H9 (cell line): ENCODE results near the gene USH2A. TPM values are rescaled to one million over a fixed set of nuclear protein-coding genes. Genes with fewer than 3 reads are reported as not detected.

Source experiments
- DNase-seq: peaks from one replicate; pipeline ENCODE4 v3.0.0-alpha.2; 2017
- H2AFZ ChIP-seq: one replicate; pipeline ENCODE4 v1.6.1; 2013; ENCODE audit warnings: mild to moderate bottlenecking, low read length, control low read depth, moderate library complexity
- H2AK5ac ChIP-seq: 2 replicates; pipeline ENCODE4 v1.6.1; 2013; ENCODE audit warnings: low read length, control low read depth, mixed read lengths; ENCODE audit not compliant: insufficient read length
- H2BK120ac ChIP-seq: one replicate; pipeline ENCODE4 v1.6.1; 2013; ENCODE audit warnings: low read depth, mild to moderate bottlenecking, low read length, control low read depth, inconsistent platforms; ENCODE audit not compliant: poor library complexity, severe bottlenecking
- H2BK12ac ChIP-seq: 2 replicates; pipeline ENCODE4 v1.6.1; 2013; ENCODE audit warnings: low read length, control low read depth, mixed read lengths, low read depth; ENCODE audit not compliant: insufficient read length
- H2BK15ac ChIP-seq: 2 replicates; pipeline ENCODE4 v1.6.1; 2013; ENCODE audit warnings: low read depth, low read length, control low read depth
- H2BK20ac ChIP-seq: one replicate; pipeline ENCODE4 v1.6.1; 2013; ENCODE audit warnings: low read depth, mild to moderate bottlenecking, low read length, control low read depth, inconsistent platforms; ENCODE audit not compliant: poor library complexity, severe bottlenecking
- H2BK5ac ChIP-seq: 2 replicates; pipeline ENCODE4 v1.6.1; 2013; ENCODE audit warnings: low read length, control low read depth, mixed read lengths; ENCODE audit not compliant: insufficient read length
- H3K14ac ChIP-seq: 2 replicates; pipeline ENCODE4 v1.6.1; 2013; ENCODE audit warnings: low read length, control low read depth; ENCODE audit not compliant: insufficient read depth
- H3K18ac ChIP-seq: 2 replicates; pipeline ENCODE4 v1.6.1; 2013; ENCODE audit warnings: low read depth, mild to moderate bottlenecking, mixed read lengths, low read length, control low read depth; ENCODE audit not compliant: insufficient read length
- H3K23ac ChIP-seq: 2 replicates; pipeline ENCODE4 v1.6.1; 2013; ENCODE audit warnings: low read length, control low read depth, mixed read lengths, low read depth; ENCODE audit not compliant: insufficient read length
- H3K23me2 ChIP-seq: 2 replicates; pipeline ENCODE4 v1.6.1; 2013; ENCODE audit warnings: low read depth, mild to moderate bottlenecking, mixed read lengths, low read length, control low read depth; ENCODE audit not compliant: insufficient read length, poor library complexity, severe bottlenecking
- H3K27ac ChIP-seq: 2 replicates; pipeline ENCODE4 v1.5.1; 2013; ENCODE audit warnings: low read length, control low read depth, mixed read lengths, low read depth; ENCODE audit not compliant: insufficient read length
- H3K27me3 ChIP-seq: 2 replicates; pipeline ENCODE4 v1.6.1; 2013; ENCODE audit warnings: low read length, control low read depth, inconsistent platforms; ENCODE audit not compliant: insufficient read depth
- H3K4ac ChIP-seq: 2 replicates; pipeline ENCODE4 v1.6.1; 2013; ENCODE audit warnings: low read depth, mild to moderate bottlenecking, control low read depth, inconsistent platforms, low read length, moderate library complexity
- H3K4me1 ChIP-seq: 2 replicates; pipeline ENCODE4 v1.6.1; 2013; ENCODE audit warnings: low read length, control low read depth, inconsistent platforms; ENCODE audit not compliant: insufficient read depth
- H3K4me2 ChIP-seq: 2 replicates; pipeline ENCODE4 v1.6.1; 2013; ENCODE audit warnings: low read length, control low read depth, mixed read lengths; ENCODE audit not compliant: insufficient read length, insufficient read depth
- H3K56ac ChIP-seq: 2 replicates; pipeline ENCODE4 v1.6.1; 2013; ENCODE audit warnings: low read depth, mild to moderate bottlenecking, mixed read lengths, low read length, control low read depth; ENCODE audit not compliant: insufficient read length
- H3K79me1 ChIP-seq: 2 replicates; pipeline ENCODE4 v1.6.1; 2013; ENCODE audit warnings: low read depth, mild to moderate bottlenecking, moderate library complexity, low read length, control low read depth, inconsistent platforms; ENCODE audit not compliant: insufficient read depth, poor library complexity, severe bottlenecking
- H3K79me2 ChIP-seq: 2 replicates; pipeline ENCODE4 v1.6.1; 2013; ENCODE audit warnings: low read length, control low read depth, inconsistent platforms; ENCODE audit not compliant: insufficient read depth
- H3K9ac ChIP-seq: 2 replicates; pipeline ENCODE4 v1.6.1; 2013; ENCODE audit warnings: low read length, control low read depth, mixed read lengths; ENCODE audit not compliant: insufficient read length; ENCODE audit errors: extremely low read depth
- H3K9me3 ChIP-seq: one replicate; pipeline ENCODE4 v1.6.1; 2013; ENCODE audit warnings: low read depth, low read length, inconsistent platforms; ENCODE audit not compliant: control insufficient read depth
- H3T11ph ChIP-seq: one replicate; pipeline ENCODE4 v1.6.1; 2013; ENCODE audit warnings: mild to moderate bottlenecking, low read length, control low read depth, inconsistent platforms
- H4K20me1 ChIP-seq: one replicate; pipeline ENCODE4 v1.6.1; 2013; ENCODE audit not compliant: control insufficient read depth, insufficient read length, insufficient read depth
- H4K5ac ChIP-seq: 2 replicates; pipeline ENCODE4 v1.6.1; 2013; ENCODE audit warnings: low read depth, mild to moderate bottlenecking, mixed read lengths, low read length, control low read depth; ENCODE audit not compliant: insufficient read length
- H4K8ac ChIP-seq: replicated peaks from 2 replicates; pipeline ENCODE4 v1.6.1; 2013; ENCODE audit warnings: low read length, control low read depth, mixed read lengths, low read depth; ENCODE audit not compliant: insufficient read length
- H4K91ac ChIP-seq: 2 replicates; pipeline ENCODE4 v1.6.1; 2013; ENCODE audit warnings: low read depth, mild to moderate bottlenecking, moderate library complexity, mixed read lengths, low read length, control low read depth; ENCODE audit not compliant: insufficient read length
- H3K27ac Mint-ChIP-seq, 3 experiments: 2 replicates in 2 of 3; 3 replicates in 1 of 3; pipeline ENCODE4 v1.8.0; 2020 to 2021; ENCODE audit warnings: mixed read lengths in 3 of 3, mild to moderate bottlenecking in 1 of 3, moderate library complexity in 1 of 3
- H3K27me3 Mint-ChIP-seq: 2 replicates; pipeline ENCODE4 v1.8.0; 2021; ENCODE audit warnings: low read depth, mild to moderate bottlenecking, moderate library complexity, mixed read lengths
- H3K36me3 Mint-ChIP-seq, 3 experiments: 2 replicates in 2 of 3; 3 replicates in 1 of 3; pipeline ENCODE4 v1.8.0; 2020 to 2021; ENCODE audit warnings: low read depth in 3 of 3, mixed read lengths in 3 of 3; ENCODE audit not compliant: insufficient read depth in 1 of 3
- H3K4me1 Mint-ChIP-seq, 2 experiments: 2 replicates each; pipeline ENCODE4 v1.8.0; 2020; ENCODE audit warnings: mixed read lengths in 2 of 2
- H3K4me3 Mint-ChIP-seq, 2 experiments: 2 replicates in 1 of 2; 3 replicates in 1 of 2; pipeline ENCODE4 v1.8.0; 2020 to 2021; ENCODE audit warnings: mild to moderate bottlenecking in 2 of 2, mixed read lengths in 2 of 2, moderate library complexity in 1 of 2
- H3K9me3 Mint-ChIP-seq, 2 experiments: 2 replicates in 1 of 2; 3 replicates in 1 of 2; pipeline ENCODE4 v1.8.0; 2020; ENCODE audit warnings: mild to moderate bottlenecking in 2 of 2, mixed read lengths in 2 of 2, moderate library complexity in 1 of 2
- CTCF ChIP-seq: fragments of 200-600 bp; sonication (generic); conservative IDR thresholded peaks from 3 replicates; pipeline ENCODE4 v1.8.0; 2021; ENCODE audit warnings: antibody characterized with exemption, mild to moderate bottlenecking
- WGBS: extraction: QIAGEN DNeasy Blood & Tissue Kit; methylation state at CpG from one replicate; pipeline ENCODE4 v1.1.7; 2013; ENCODE audit warnings: missing lambda C conversion rate, low lambda C conversion rate, mixed read lengths; ENCODE audit not compliant: insufficient read length; ENCODE audit errors: extremely low coverage; 5-methylcytosine and 5-hydroxymethylcytosine counted together
- total RNA-seq: library from RNA; stranded (reverse); gene quantifications from 2 replicates; pipeline ENCODE4 v1.2.1, GENCODE V29; 2021

USH2A gene
- total RNA-seq, 1 experiment from 2014 or later, result 0.11 TPM

GRCh38 chr1:216379441-216379840 is 43.8 kb downstream of the USH2A start:
- Histone ChIP-seq H3K79me1 (no peaks in the 10 kb centered on the region), H3K4ac (no peak overlapping the region), H3K23ac (no peak overlapping the region), H2BK20ac (no peak overlapping the region), H3K23me2 (no peaks in the 10 kb centered on the region), H4K8ac (no peak overlapping the region), H2BK15ac (no peak overlapping the region), H3K14ac (no peak overlapping the region), H2AFZ (no peak overlapping the region), H3K18ac (no peak overlapping the region), H2BK120ac (no peak overlapping the region), H3K4me1 (no peaks in the 10 kb centered on the region), H4K91ac (no peak overlapping the region), H4K5ac (no peak overlapping the region), H3K27ac (no peak overlapping the region), H2AK5ac (no peak overlapping the region), H2BK12ac (no peak overlapping the region), H3K79me2 (no peaks in the 10 kb centered on the region), H3K27me3 (no peaks in the 10 kb centered on the region), H3T11ph (no peak overlapping the region), H4K20me1 (no peaks in the 10 kb centered on the region), H2BK5ac (no peak overlapping the region), H3K4me2 (no peak overlapping the region), H3K56ac (no peak overlapping the region), H3K9ac (no peak overlapping the region), H3K9me3 (no peaks in the 10 kb centered on the region)
- no peaks in the 10 kb centered on the region for H3K36me3 Mint-ChIP-seq
- H3K4me3 Mint-ChIP-seq, result no peak overlapping the region
- H3K27me3 Mint-ChIP-seq, result no peaks in the 10 kb centered on the region
- H3K4me1 Mint-ChIP-seq, result no peaks in the 10 kb centered on the region
- no peak for DNase-seq
- no peak for TF ChIP-seq CTCF
- H3K9me3 Mint-ChIP-seq, result no peaks in the 10 kb centered on the region
- WGBS, result no CpG with 5 or more reads among the region's 1 CpG
- no peak overlapping the region for H3K27ac Mint-ChIP-seq
